ENCODE results near the gene LY6G6F. TPM values are rescaled to one million over a fixed set of nuclear protein-coding genes. Genes with fewer than 3 reads are reported as not detected.

Gene LY6G6F
- total and polyA plus RNA-seq, 2 of the 13 experiments (the other 11 are each of a cell fraction or from before 2014, with no cell fraction given): not detected

- TF ChIP-seq ZNF800 (CRISPR knock-in tag; IDR thresholded peaks at IDR 0.05) (peak; percentile 51; the same call in 1 of the 2 replicates), PLSCR1 (CRISPR knock-in tag; IDR thresholded peaks at IDR 0.05; ENCODE audit: borderline replicate concordance) (no peak), ZNF83 (CRISPR knock-in tag; IDR thresholded peaks at IDR 0.05; ENCODE audit: borderline replicate concordance) (no peak; the same call in 1 of the 2 replicates), TBL1XR1 (IDR thresholded peaks at IDR 0.05; ENCODE audit: borderline replicate concordance, low read length, partially characterized antibody) (peak; percentile 47), ZNF556 (CRISPR knock-in tag; IDR thresholded peaks at IDR 0.05; ENCODE audit: borderline replicate concordance) (peak; percentile 94), GATA4 (IDR thresholded peaks at IDR 0.05; ENCODE audit: borderline replicate concordance, low read depth) (peak; percentile 63; the same call in 1 of the 2 replicates), FUBP1 (CRISPR knock-in tag; IDR thresholded peaks at IDR 0.05; ENCODE audit: borderline replicate concordance) (no peak), ARNTL (CRISPR knock-in tag; IDR thresholded peaks at IDR 0.05) (peak; percentile 69; the same call in 1 of the 2 replicates), ZNF20 (CRISPR knock-in tag; IDR thresholded peaks at IDR 0.05) (no peak), HNF1A (IDR thresholded peaks at IDR 0.05; ENCODE audit: low read depth) (no peak; the same call in 1 of the 2 replicates), HNF1A (CRISPR knock-in tag; IDR thresholded peaks at IDR 0.05; ENCODE audit: borderline replicate concordance) (peak; percentile 75; the same call in 1 of the 2 replicates), GMEB2 (CRISPR knock-in tag; IDR thresholded peaks at IDR 0.05; ENCODE audit: low read depth) (peak; percentile 51), ZFP36 (IDR thresholded peaks at IDR 0.05; ENCODE audit: borderline replicate concordance, low read depth, low read length, partially characterized antibody) (no peak), ZNF530 (CRISPR knock-in tag; IDR thresholded peaks at IDR 0.05; ENCODE audit: low read depth) (no peak), ZNF496 (CRISPR knock-in tag; IDR thresholded peaks at IDR 0.05; ENCODE audit: insufficient replicate concordance) (no peak), FOXC1 (CRISPR knock-in tag; IDR thresholded peaks at IDR 0.05; ENCODE audit: borderline replicate concordance) (0 out of 2 replicates have a peak, but pooled peaks have one; percentile 69)
Measured at GRCh38 chr6:31702819-31703716, 3.6 kb upstream of the LY6G6F start, which contains the start of gene ABHD16A (continued).
